ENCODE results near the gene HAUS6. TPM values are rescaled to one million over a fixed set of nuclear protein-coding genes. Genes with fewer than 3 reads are reported as not detected.
"Not testable (repeated sequence)": the region's sequence is repeated elsewhere in the genome, so short reads cannot be mapped to it uniquely, and the experiment has no call there.

Gene HAUS6
- polyA plus RNA-seq, 1 donor: 23.8 TPM

GRCh38 chr9:19036611-19037010 lies 66.1 kb downstream of the HAUS6 start:
- DNase-seq: no peak

- DNase-seq: no peak
Measured at GRCh38 chr9:19033015-19033414, 69.7 kb downstream of the HAUS6 start, which contains the start of gene SAXO1. TSS of gene SAXO1 (minus strand) at chr9:19033209. CDS start at chr9:19032908, 301 bp downstream.

- no peak for DNase-seq
Measured at GRCh38 chr9:19032406-19032805, 70.3 kb downstream of the HAUS6 start.

- DNase-seq: no peak
Measured at GRCh38 chr9:19030899-19031298, 71.8 kb downstream of the HAUS6 start.

- no peak for DNase-seq
Measured at GRCh38 chr9:19028835-19029451, 73.8 kb downstream of the HAUS6 start.

GRCh38 chr9:19027825-19028224 lies 74.9 kb downstream of the HAUS6 start:
- DNase-seq: no peak

- DNase-seq: no peak
Measured at GRCh38 chr9:19026375-19026774, 76.3 kb downstream of the HAUS6 start.

GRCh38 chr9:19023078-19023477 lies 79.6 kb downstream of the HAUS6 start:
- no peak for DNase-seq

- DNase-seq: no peak
Measured at GRCh38 chr9:19022206-19022605, 80.5 kb downstream of the HAUS6 start.

- not testable (repeated sequence) for DNase-seq
Measured at GRCh38 chr9:19021649-19022048, 81.1 kb downstream of the HAUS6 start.

- DNase-seq: no peak
Measured at GRCh38 chr9:19020886-19021455, 81.7 kb downstream of the HAUS6 start.

- no peak for DNase-seq
Measured at GRCh38 chr9:19018201-19018600, 84.5 kb downstream of the HAUS6 start.

GRCh38 chr9:19009391-19009965 lies 93.2 kb downstream of the HAUS6 start:
- DNase-seq: no peak

Other genes starting within 250 kb of the HAUS6 start
- 0.20 TPM for gene SAXO1, start 69.7 kb downstream of the HAUS6 start, polyA plus RNA-seq (ENCODE audit: insufficient read length)
- 96.9 TPM for gene RRAGA, start 53.5 kb downstream of the HAUS6 start, polyA plus RNA-seq (ENCODE audit: insufficient read length)
- gene PLIN2, start 24.6 kb upstream of the HAUS6 start, polyA plus RNA-seq (ENCODE audit: insufficient read length): 117 TPM
- gene DENND4C, start 127.8 kb upstream of the HAUS6 start, polyA plus RNA-seq (ENCODE audit: insufficient read length): 60.6 TPM

All from left kidney (tissue), 2 donors.